Erythroblast (primary cell): ENCODE measurements around the gene HSPE1.

ENCODE experiments used
- GATA1 ChIP-seq: IDR thresholded peaks from 2 replicates; pipeline ENCODE4 v1.6.1; 2011; ENCODE audit warnings: low read depth, mild to moderate bottlenecking, control low read depth, low read length, moderate library complexity
- POLR2A ChIP-seq: IDR thresholded peaks from 2 replicates; pipeline ENCODE4 v1.6.1; 2011; ENCODE audit warnings: mild to moderate bottlenecking, low read length

- TF ChIP-seq POLR2A (no peak), GATA1 (no peak)
Measured at GRCh38 chr2:197486175-197486574, 14.0 kb upstream of the HSPE1 start.
